Measurements from ENCODE around the gene GPR139.
A peak's percentile ranks its signal among the peaks of the same experiment; 100 is the strongest.

Gene GPR139

DNA sequence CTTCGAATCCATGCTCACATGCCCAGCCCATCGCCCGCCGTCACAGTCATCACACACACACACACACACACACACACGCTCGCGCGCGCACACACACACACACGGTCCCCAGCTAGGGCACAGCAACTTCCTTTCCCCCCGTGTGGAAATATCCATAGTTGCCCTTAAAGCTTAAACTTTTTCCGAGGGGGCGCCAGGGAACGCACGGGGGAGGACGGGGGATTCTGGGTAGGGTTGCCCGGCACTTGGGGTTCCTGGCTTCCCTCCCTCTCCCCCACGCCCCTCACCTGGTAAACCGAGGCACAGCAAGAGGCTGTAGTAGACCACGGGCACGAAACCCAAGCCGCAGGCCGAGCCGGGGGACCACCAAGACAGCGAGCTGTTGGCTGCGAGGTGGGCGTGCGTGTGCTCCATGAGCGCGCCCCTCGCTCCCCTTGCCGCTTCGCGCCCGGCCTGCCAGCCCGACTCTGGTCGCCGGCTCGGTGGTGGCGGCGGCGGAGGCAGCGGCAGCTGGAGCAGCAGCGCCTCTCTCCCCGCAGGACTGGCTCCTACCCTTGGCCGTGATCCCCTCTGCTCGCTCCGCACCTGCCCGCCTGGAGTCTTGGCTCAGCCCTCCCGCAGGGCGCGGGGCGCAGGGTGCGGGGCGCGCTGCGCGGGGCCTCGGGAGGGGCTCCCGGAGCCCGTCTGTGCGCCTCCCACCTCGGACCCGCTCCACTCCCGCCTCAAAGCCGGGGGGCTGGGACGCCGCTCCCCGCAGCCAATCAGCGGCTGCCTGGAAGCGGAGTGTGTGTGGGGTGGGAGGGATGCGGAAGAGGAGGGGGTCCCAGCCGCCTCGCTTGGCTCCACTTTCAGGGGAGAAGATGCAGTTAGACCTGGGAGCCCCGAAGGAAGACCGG, at the start of gene GPR139:
GPR139 (minus strand) TSS at position 688 of the 896 bp plus-strand sequence; CDS start at position 414, 274 bp downstream.
- DNase-seq = peak in 1 of 58 donors; percentile 44

- DNase-seq = no peak
These were observed 48.3 kb upstream of the GPR139 start for GRCh38 chr16:20122011-20122410.

GRCh38 chr16:20114356-20114755, 40.7 kb upstream of the GPR139 start:
- peak in 25 of 58 donors; percentile 0 to 56 (median 6) for DNase-seq

GRCh38 chr16:20111143-20111542, 37.5 kb upstream of the GPR139 start:
- DNase-seq = no peak

GRCh38 chr16:20107083-20107482, 33.4 kb upstream of the GPR139 start:
- DNase-seq = no peak

DNA sequence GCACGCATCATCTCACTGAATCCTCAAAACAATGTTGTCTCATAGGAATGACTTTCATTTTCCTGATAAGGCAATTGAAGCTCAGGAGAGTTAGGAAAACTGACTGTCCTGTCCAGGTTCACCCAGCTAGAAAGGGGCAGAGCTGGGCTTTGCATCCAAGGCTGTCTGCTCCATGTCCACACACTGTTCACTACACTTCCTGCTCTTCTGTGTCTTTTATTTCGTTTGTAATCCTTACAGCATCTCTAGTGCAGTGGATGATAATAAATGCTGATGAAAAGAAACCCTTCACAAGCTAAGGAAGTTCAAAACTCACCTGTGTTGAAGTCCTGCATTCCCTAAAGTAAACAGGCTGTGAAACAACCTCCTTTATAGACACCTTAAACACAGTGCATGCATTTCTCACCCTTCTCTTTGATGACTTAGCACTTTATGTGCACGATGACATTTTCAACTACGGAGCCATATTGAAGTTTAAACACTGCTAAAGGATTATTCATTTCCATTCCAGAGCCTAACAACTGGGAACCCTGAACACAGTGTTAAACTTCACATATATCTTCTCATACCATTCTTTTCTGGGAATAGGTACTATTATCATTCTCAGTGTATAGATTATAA, 31.0 kb upstream of the GPR139 start:
- DNase-seq = no peak

DNA sequence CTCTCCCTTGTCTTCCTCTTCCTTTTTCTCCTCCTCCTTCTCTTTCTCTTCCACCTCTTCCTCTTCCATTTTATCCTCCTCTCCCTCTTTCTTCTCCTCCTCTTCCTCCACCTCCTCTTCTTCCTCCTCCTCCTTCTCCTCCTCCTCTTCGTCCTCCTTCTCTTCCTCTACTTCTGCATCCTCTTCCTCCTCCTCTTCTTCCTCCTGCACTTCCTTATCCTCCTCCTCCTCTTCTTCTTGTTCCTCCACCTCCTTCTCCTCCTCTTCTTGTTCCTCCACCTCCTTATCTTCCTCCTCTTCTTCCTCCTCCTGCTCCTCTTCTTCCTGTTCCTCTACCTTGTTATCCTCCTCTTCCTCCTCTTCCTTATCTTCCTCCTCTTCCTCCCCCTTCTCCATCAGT, 28.8 kb upstream of the GPR139 start:
- no peak for DNase-seq

- no peak for DNase-seq
These were observed 28.3 kb upstream of the GPR139 start for GRCh38 chr16:20102021-20102420.

DNA sequence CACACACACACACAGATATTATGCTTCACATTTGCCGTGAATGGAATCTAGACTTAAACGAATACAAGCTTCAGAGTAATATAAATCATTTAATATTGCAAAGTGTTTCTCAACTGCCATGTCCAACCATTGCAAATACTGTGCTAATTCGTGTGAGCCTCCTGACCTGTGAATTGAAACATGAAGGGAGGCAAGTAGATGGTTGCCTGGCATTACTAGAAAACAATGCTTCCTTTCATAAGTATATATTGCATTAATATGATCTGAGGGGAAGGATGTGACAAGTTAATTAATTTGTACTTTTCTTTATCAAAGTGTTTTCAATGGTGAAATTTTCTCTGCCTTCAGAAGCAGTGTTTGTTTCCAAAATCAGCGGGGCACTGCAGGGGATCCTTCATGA, 25.7 kb upstream of the GPR139 start:
- no peak for DNase-seq

GRCh38 chr16:20094157-20094556, 20.5 kb upstream of the GPR139 start:
- no peak for DNase-seq

GRCh38 chr16:20089246-20089965, 15.7 kb upstream of the GPR139 start:
- DNase-seq = no peak

- DNase-seq = no peak
These were observed 11.0 kb upstream of the GPR139 start for GRCh38 chr16:20084624-20085226.

DNA sequence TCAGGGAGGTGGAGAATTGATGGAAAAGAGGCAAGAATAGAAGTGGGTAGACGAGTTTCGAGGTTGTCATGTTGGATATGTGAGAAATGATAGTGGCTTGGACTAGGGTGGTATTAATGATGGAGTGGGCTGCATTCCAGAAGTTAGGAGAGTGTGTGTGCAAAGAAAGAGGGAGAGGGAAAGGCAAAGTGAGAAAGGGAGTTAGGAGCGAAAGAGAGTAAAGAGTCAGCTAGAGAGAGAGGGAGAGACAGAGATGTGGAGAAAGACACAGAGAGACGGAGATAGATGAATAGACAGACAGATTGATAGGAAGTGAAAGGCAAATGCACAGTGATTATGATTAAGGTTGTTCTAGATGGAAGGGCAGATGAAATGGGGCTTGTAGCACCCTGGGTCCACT, 5.4 kb upstream of the GPR139 start:
- no peak for DNase-seq

DNA sequence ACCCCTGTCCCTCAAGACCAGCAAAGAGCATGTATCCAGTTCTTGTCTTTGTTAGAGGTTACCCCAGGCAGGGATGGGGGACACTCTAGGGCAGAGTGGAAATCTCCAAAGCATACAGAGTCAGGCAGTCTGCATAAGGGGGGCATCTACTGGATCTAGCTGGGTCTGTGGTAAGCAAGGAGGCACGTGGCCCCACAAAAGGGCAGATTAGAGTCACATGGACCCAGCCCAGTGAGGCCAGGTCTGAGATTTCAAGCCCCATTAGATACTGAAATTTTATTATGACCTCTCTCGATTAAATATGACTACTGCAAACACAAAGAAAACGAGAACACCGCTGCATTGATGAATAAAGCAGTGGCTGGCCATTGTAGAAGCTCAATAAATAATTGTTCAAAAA, 1.6 kb upstream of the GPR139 start:
- DNase-seq = no peak

GRCh38 chr16:20074099-20074991, 655 bp upstream of the GPR139 start:
- peak in 3 of 58 donors; percentile 1 to 43 (median 7) for DNase-seq

GRCh38 chr16:20072874-20073202, 852 bp downstream of the GPR139 start:
- DNase-seq = peak in 1 of 58 donors; percentile 5

GRCh38 chr16:20072146-20072873, 1.4 kb downstream of the GPR139 start:
- peak in 1 of 58 donors; percentile 12 for DNase-seq

GRCh38 chr16:20064931-20065330, 8.8 kb downstream of the GPR139 start:
- DNase-seq = no peak

DNA sequence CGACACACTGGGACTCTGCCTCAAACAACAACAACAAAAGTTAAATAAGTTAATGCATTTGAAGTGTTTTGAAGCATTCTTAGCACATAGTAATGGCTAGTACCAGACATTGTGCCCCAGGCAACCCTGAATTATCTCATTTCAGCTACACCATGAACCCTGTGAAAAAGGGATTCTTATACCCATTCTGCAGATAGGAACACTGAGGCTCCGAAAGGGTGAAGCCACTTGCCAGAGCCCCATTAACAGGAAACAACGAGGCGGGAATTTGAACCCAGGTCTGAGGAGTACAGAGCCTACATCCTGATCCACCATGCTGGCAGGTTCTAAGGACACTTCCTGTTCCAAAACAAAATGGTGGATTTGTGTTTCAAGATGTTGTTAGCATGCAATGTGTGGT, 9.2 kb downstream of the GPR139 start:
- DNase-seq = no peak

DNA sequence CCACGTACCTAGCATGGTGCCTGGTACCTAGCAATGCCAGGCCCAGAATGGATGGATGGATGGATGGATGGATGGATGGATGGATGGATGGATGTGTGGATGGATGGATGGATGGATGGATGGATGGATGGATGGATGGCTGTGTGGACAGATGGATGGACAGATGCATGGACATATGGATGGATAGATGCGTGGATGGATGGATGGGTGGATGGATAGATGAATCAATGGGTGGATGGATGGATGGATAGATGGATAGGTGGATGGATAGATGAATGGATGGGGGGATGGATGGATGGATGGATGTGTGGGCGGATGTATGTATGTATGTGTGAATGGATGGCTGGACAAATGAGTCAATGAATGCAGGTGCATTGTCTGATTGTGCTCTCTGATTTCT, 12.6 kb downstream of the GPR139 start:
- no peak for DNase-seq

Measured in anterior cingulate cortex (tissue), 58 donors.